H1 (cell line): ENCODE data around the gene MTHFD1. TPM values are rescaled to one million over a fixed set of nuclear protein-coding genes. Genes with fewer than 3 reads are reported as not detected.
A peak's percentile ranks its signal among the peaks of the same experiment; 100 is the strongest.

ENCODE experiments used
- polyA plus RNA-seq, 7 experiments: library from polyadenylated mRNA; depleted of rRNA in 3 of 7; stranded (reverse) in 5 of 7; unstranded in 2 of 7; fragments of >200 nt in 5 of 7; fragments of 200-250 nt in 2 of 7; gene quantifications; 1 replicate in 5 of 7; 2 replicates in 1 of 7; 4 replicates in 1 of 7; pipeline versions ENCODE4 v1.2.1 to v1.2.3, GENCODE V29; 2011 to 2013; ENCODE audit warnings: missing spikeins in 2 of 7, mixed read lengths in 2 of 7
- total RNA-seq: library from RNA; stranded (reverse); fragmentation: NEBNext Ultra II Directional; extraction: Animal tissue kit (Norgen Biotek cat#: 25700); gene quantifications from 2 replicates; pipeline ENCODE4 v1.2.1, GENCODE V29; 2021
- TF ChIP-seq, protein P1 (sequence below): IDR thresholded peaks from 2 replicates; pipeline ENCODE4 v1.6.1; 2012; ENCODE audit warnings: inconsistent platforms

MTHFD1 gene
- total and polyA plus RNA-seq, 2 of the 8 experiments (the other 6 are each of a cell fraction or from before 2014, with no cell fraction given) = 79.7 to 332 TPM

- TF ChIP-seq, protein P1, sequence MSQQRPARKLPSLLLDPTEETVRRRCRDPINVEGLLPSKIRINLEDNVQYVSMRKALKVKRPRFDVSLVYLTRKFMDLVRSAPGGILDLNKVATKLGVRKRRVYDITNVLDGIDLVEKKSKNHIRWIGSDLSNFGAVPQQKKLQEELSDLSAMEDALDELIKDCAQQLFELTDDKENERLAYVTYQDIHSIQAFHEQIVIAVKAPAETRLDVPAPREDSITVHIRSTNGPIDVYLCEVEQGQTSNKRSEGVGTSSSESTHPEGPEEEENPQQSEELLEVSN = peak; percentile 23; the same call in 1 of the 2 replicates
- TF ChIP-seq, all 59 proteins: peak for 4
These were observed 76.5 kb downstream of the MTHFD1 start (continued) for GRCh38 chr14:64464651-64465050.
